Measurements from ENCODE around the gene ERCC5.

ERCC5 gene

DNA sequence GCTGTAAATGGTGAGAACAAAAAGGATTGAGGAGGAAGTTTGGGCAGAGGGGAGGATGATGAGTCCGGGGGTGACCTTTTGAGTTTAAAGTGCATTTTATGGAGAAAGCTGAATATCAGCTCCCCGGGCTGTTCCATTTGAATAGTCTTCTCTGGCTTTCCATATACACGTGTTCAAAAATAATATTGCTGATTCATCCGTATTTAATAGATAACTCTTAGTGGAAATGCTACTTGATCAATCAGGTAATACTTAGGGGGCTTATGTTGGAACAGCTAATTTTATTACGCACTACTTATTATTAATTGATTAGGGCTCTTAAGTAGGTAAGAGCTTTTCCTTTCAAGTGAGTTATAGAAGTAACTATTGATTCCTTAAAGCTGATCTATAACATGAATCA, 76.4 kb downstream of the ERCC5 start:
- no peak for DNase-seq (ENCODE audit: low spot score)
